GM23338 (cell line): ENCODE results near the gene IYD. TPM values are rescaled to one million over a fixed set of nuclear protein-coding genes. Genes with fewer than 3 reads are reported as not detected.

ENCODE experiments used
- ATAC-seq: fragments of 200-7000 bp; cut with Tn5 transposase; 3 replicates; pipeline ENCODE4 v1.9.1; 2020
- DNase-seq: peaks from one replicate; pipeline ENCODE4 v3.0.0-alpha.2; 2015; ENCODE audit warnings: low spot score
- H2AFZ ChIP-seq: fragments of 200-600 bp; sonication (generic); 2 replicates; pipeline ENCODE4 v1.8.0; 2016; ENCODE audit warnings: antibody characterized with exemption, mild to moderate bottlenecking, moderate library complexity
- H3F3A ChIP-seq: fragments of 200-600 bp; sonication (generic); replicated peaks from 2 replicates; pipeline ENCODE4 v1.8.0; 2017; ENCODE audit warnings: antibody characterized with exemption, mixed run types, low read depth
- H3K27ac ChIP-seq: fragments of 200-600 bp; sonication (generic); 2 replicates; pipeline ENCODE4 v1.6.1; 2016; ENCODE audit warnings: low read depth
- H3K27me3 ChIP-seq: fragments of 200-600 bp; sonication (generic); 2 replicates; pipeline ENCODE4 v1.8.0; 2016; ENCODE audit warnings: mild to moderate bottlenecking, mixed run types, moderate library complexity; ENCODE audit not compliant: insufficient read depth
- H3K36me3 ChIP-seq: fragments of 200-600 bp; sonication (generic); 2 replicates; pipeline ENCODE4 v1.8.0; 2016; ENCODE audit warnings: mild to moderate bottlenecking; ENCODE audit not compliant: insufficient read depth
- H3K4me1 ChIP-seq: fragments of 200-600 bp; sonication (generic); 2 replicates; pipeline ENCODE4 v1.8.0; 2016; ENCODE audit warnings: mild to moderate bottlenecking, moderate library complexity; ENCODE audit not compliant: insufficient read depth
- H3K4me2 ChIP-seq: fragments of 200-600 bp; sonication (generic); 2 replicates; pipeline ENCODE4 v1.7.1; 2017; ENCODE audit warnings: mixed run types
- H3K4me3 ChIP-seq: fragments of 200-600 bp; sonication (generic); 2 replicates; pipeline ENCODE4 v1.6.1; 2016; ENCODE audit warnings: mixed run types
- H3K79me2 ChIP-seq: fragments of 200-600 bp; sonication (generic); replicated peaks from 2 replicates; pipeline ENCODE4 v1.8.0; 2017; ENCODE audit warnings: mild to moderate bottlenecking; ENCODE audit not compliant: insufficient read depth
- H3K9me2 ChIP-seq: fragments of 200-600 bp; sonication (generic); 2 replicates; pipeline ENCODE4 v1.8.0; 2017; ENCODE audit not compliant: insufficient read depth
- H4K20me1 ChIP-seq: fragments of 200-600 bp; sonication (generic); replicated peaks from 2 replicates; pipeline ENCODE4 v1.8.0; 2017; ENCODE audit warnings: mild to moderate bottlenecking; ENCODE audit not compliant: insufficient read depth
- H3K27ac Mint-ChIP-seq: 2 replicates; pipeline ENCODE4 v1.8.0; 2020; ENCODE audit warnings: inconsistent platforms, mild to moderate bottlenecking, moderate library complexity, mixed read lengths
- H3K27me3 Mint-ChIP-seq: 3 replicates; pipeline ENCODE4 v1.8.0; 2022; ENCODE audit warnings: low read depth, mild to moderate bottlenecking, moderate library complexity, mixed read lengths, inconsistent platforms; ENCODE audit not compliant: insufficient read depth, poor library complexity
- H3K36me3 Mint-ChIP-seq: 3 replicates; pipeline ENCODE4 v1.8.0; 2021; ENCODE audit warnings: low read depth, mild to moderate bottlenecking, inconsistent platforms, moderate library complexity, mixed read lengths
- H3K4me1 Mint-ChIP-seq: 3 replicates; pipeline ENCODE4 v1.8.0; 2020; ENCODE audit warnings: mild to moderate bottlenecking, inconsistent platforms, mixed read lengths
- H3K4me3 Mint-ChIP-seq: 3 replicates; pipeline ENCODE4 v1.8.0; 2021; ENCODE audit warnings: moderate library complexity, mild to moderate bottlenecking, inconsistent platforms, mixed read lengths
- H3K9me3 Mint-ChIP-seq: 3 replicates; pipeline ENCODE4 v1.8.0; 2020; ENCODE audit warnings: moderate library complexity, mild to moderate bottlenecking, inconsistent platforms, mixed read lengths
- CREB1 ChIP-seq: fragments of 250-450 bp; sonication (Bioruptor Pico); IDR thresholded peaks from 2 replicates; pipeline ENCODE4 v1.5.0; 2020; ENCODE audit warnings: low read depth, mild to moderate bottlenecking, moderate library complexity
- CTCF ChIP-seq, 2 experiments: fragments of 200-600 bp in 1 of 2; sonication (generic) in 1 of 2; conservative IDR thresholded peaks; 2 replicates each; pipeline versions ENCODE4 v1.5.1 to v1.6.1; 2016 to 2017; ENCODE audit warnings: antibody characterized with exemption in 2 of 2, low read depth in 2 of 2, mild to moderate bottlenecking in 2 of 2, moderate library complexity in 1 of 2
- ETS1 ChIP-seq: IDR thresholded peaks from 2 replicates; pipeline ENCODE4 v1.6.1; 2016; ENCODE audit warnings: antibody characterized with exemption
- EZH2 ChIP-seq: fragments of 200-600 bp; sonication (generic); IDR thresholded peaks from one replicate; pipeline ENCODE4 v1.8.0; 2017; ENCODE audit warnings: antibody characterized with exemption, mild to moderate bottlenecking, low read depth; ENCODE audit not compliant: unreplicated experiment
- EZH2phosphoT487 ChIP-seq: fragments of 200-600 bp; sonication (generic); IDR thresholded peaks from one replicate; pipeline ENCODE4 v1.8.1; 2018; ENCODE audit warnings: antibody characterized with exemption; ENCODE audit not compliant: unreplicated experiment
- JUNB ChIP-seq: IDR thresholded peaks from one replicate; pipeline ENCODE4 v1.6.1; 2016; ENCODE audit warnings: antibody characterized with exemption; ENCODE audit not compliant: unreplicated experiment
- NANOG ChIP-seq: IDR thresholded peaks from 2 replicates; pipeline ENCODE4 v1.6.1; 2016; ENCODE audit warnings: antibody characterized with exemption, borderline replicate concordance
- POLR2AphosphoS5 ChIP-seq: IDR thresholded peaks from 2 replicates; pipeline ENCODE4 v1.6.1; 2016; ENCODE audit warnings: antibody characterized with exemption, low read depth
- REST ChIP-seq: IDR thresholded peaks from one replicate; pipeline ENCODE4 v1.6.1; 2018; ENCODE audit warnings: antibody characterized with exemption; ENCODE audit not compliant: unreplicated experiment
- STAT1 ChIP-seq: IDR thresholded peaks from one replicate; pipeline ENCODE4 v1.6.1; 2016; ENCODE audit warnings: antibody characterized with exemption; ENCODE audit not compliant: unreplicated experiment
- ZNF114 ChIP-seq: fragments of 250-450 bp; sonication (Bioruptor Pico); IDR thresholded peaks from 2 replicates; pipeline ENCODE4 v1.5.0; 2020; ENCODE audit warnings: mild to moderate bottlenecking, moderate library complexity
- ZNF331 ChIP-seq: fragments of 250-450 bp; sonication (Bioruptor Pico); IDR thresholded peaks from 2 replicates; pipeline ENCODE4 v1.5.0; 2020; ENCODE audit warnings: low read depth, mild to moderate bottlenecking, moderate library complexity
- ZNF462 ChIP-seq: fragments of 250-450 bp; sonication (Bioruptor Pico); IDR thresholded peaks from 2 replicates; pipeline ENCODE4 v1.5.0; 2020; ENCODE audit warnings: mild to moderate bottlenecking, moderate library complexity
- polyA plus RNA-seq: library from polyadenylated mRNA; unstranded; fragments of >200 nt; fragmentation: Nextera tagmentation; extraction: Ambion mirVana; gene quantifications from 2 replicates; pipeline ENCODE4 v1.2.1, GENCODE V29; 2016
- total RNA-seq: library from RNA; depleted of rRNA; stranded (reverse); fragments of >200 nt; shearing (Covaris generic); gene quantifications from 2 replicates; pipeline ENCODE4 v1.2.3, GENCODE V29; 2014

The IYD gene
- total and polyA plus RNA-seq, 2 experiments from 2014 or later = not detected

- no peaks in the 10 kb centered on the region for H3K27me3 ChIP-seq
- H3K4me3 ChIP-seq = no peak overlapping the region
- H3K27ac ChIP-seq = no peak overlapping the region
- Mint-ChIP-seq H3K4me3 (no peak overlapping the region), H3K36me3 (no peaks in the 10 kb centered on the region), H3K4me1 (peaks cover 9% of the 10 kb centered on the region; the same call in 2 of the 3 replicates), H3K27me3 (peaks cover 6% of the 10 kb centered on the region), H3K27ac (no peak overlapping the region), H3K9me3 (no peaks in the 10 kb centered on the region; the same call in 2 of the 3 replicates)
- no peak overlapping the region for H2AFZ ChIP-seq
- no peaks in the 10 kb centered on the region; the same call in 1 of the 2 replicates for H4K20me1 ChIP-seq
- TF ChIP-seq JUNB = no peak
- TF ChIP-seq NANOG = no peak
- TF ChIP-seq ZNF331 (CRISPR knock-in tag) = no peak
- TF ChIP-seq REST = no peak
- no peak for TF ChIP-seq ZNF114
- no peak for TF ChIP-seq EZH2phosphoT487
- no peak for TF ChIP-seq STAT1
- no peak for TF ChIP-seq ZNF462 (CRISPR knock-in tag)
- TF ChIP-seq CTCF (conservative IDR thresholded peaks at IDR 0.05; ENCODE audit: low read depth in 2 of 2) = no peak
- TF ChIP-seq EZH2 = no peak
- no peak for TF ChIP-seq ETS1
- TF ChIP-seq POLR2AphosphoS5 = no peak
- no peak for TF ChIP-seq CREB1 (CRISPR knock-in tag)
- no peaks in the 10 kb centered on the region; the same call in 1 of the 2 replicates for H3K9me2 ChIP-seq
- H3K4me1 ChIP-seq = no peaks in the 10 kb centered on the region
- no peaks in the 10 kb centered on the region for H3K79me2 ChIP-seq
- no peak for DNase-seq
- H3K36me3 ChIP-seq = no peaks in the 10 kb centered on the region
- H3F3A ChIP-seq = no peaks in the 10 kb centered on the region
- no peak overlapping the region for H3K4me2 ChIP-seq
- no peak for ATAC-seq
Observed at GRCh38 chr6:150331344-150331743, 37.5 kb upstream of the IYD start.
